Esophagus muscularis mucosa (tissue), 4 donors: Measurements from ENCODE around the gene KREMEN1.

Source experiments
- CTCF ChIP-seq, 3 experiments: fragments of 200-600 bp in 2 of 3; fragments of 450-650 bp in 1 of 3; sonication (generic) in 2 of 3; IDR thresholded peaks; one replicate each; pipeline ENCODE4 v1.5.1; 2017 to 2019; ENCODE audit warnings: antibody characterized with exemption in 3 of 3, mild to moderate bottlenecking in 2 of 3, moderate library complexity in 1 of 3
- EP300 ChIP-seq: sonication (generic); formaldehyde crosslinking; IDR thresholded peaks from one replicate; pipeline ENCODE4 v1.6.1; 2017; ENCODE audit warnings: antibody characterized with exemption
- POLR2A ChIP-seq: fragments of 450-650 bp; IDR thresholded peaks from one replicate; pipeline ENCODE4 v1.6.1; 2017; ENCODE audit warnings: antibody characterized with exemption, moderate library complexity, mild to moderate bottlenecking, low read depth
- POLR2AphosphoS5 ChIP-seq, 2 donors: sonication (generic); formaldehyde crosslinking; IDR thresholded peaks; one replicate each; pipeline ENCODE4 v1.6.1; 2017; ENCODE audit warnings: antibody characterized with exemption in 2 of 2

DNA sequence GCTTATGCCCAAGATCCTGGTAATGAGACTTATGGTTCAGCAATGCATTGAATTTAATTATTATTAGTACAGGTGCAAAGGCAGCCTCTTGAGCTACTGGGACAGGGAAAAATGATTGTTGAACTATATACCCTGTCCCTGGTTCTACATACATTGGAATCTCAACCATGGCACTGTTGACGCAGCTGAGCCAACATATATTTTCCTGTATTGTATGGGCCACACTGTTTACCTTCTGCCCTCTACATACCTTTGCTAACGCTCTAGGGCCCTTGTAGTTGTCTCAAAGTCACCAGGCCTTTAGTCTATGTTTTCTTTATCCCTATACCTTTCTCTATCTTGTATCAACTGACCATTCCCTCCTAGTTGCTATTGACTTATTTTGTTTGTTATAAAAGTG lies 22.6 kb downstream of the KREMEN1 start:
- no peak for TF ChIP-seq CTCF (IDR thresholded peaks at IDR 0.05)
- TF ChIP-seq POLR2A, result no peak
- no peak for TF ChIP-seq EP300
- TF ChIP-seq POLR2AphosphoS5 (IDR thresholded peaks at IDR 0.05), result no peak
